HUES6 (cell line): ENCODE measurements around the gene NOTCH1.

Experiments used
- H3K27ac ChIP-seq: 2 replicates; pipeline ENCODE4 v1.7.0; 2013; ENCODE audit warnings: low read depth, mild to moderate bottlenecking, low read length, inconsistent platforms
- H3K27me3 ChIP-seq: 2 replicates; pipeline ENCODE4 v1.6.1; 2013; ENCODE audit warnings: low read length; ENCODE audit not compliant: control insufficient read depth, insufficient read depth
- H3K36me3 ChIP-seq: 2 replicates; pipeline ENCODE4 v1.6.1; 2013; ENCODE audit warnings: low read length; ENCODE audit not compliant: control insufficient read depth, insufficient read depth
- H3K4me1 ChIP-seq: 2 replicates; pipeline ENCODE4 v1.6.1; 2013; ENCODE audit warnings: low read length; ENCODE audit not compliant: control insufficient read depth, insufficient read depth
- H3K4me3 ChIP-seq: 2 replicates; pipeline ENCODE4 v1.5.1; 2013; ENCODE audit warnings: low read depth, low read length
- H3K9ac ChIP-seq: one replicate; pipeline ENCODE4 v1.6.1; 2013; ENCODE audit warnings: mild to moderate bottlenecking, low read length
- H3K9me3 ChIP-seq: 2 replicates; pipeline ENCODE4 v1.6.1; 2013; ENCODE audit warnings: low read depth, low read length; ENCODE audit not compliant: control insufficient read depth, insufficient read depth

The NOTCH1 gene

GRCh38 chr9:136482793-136483588, 62.9 kb downstream of the NOTCH1 start, which contains the start of gene SEC16A:
Gene SEC16A (minus strand): TSS chr9:136483040. CDS start chr9:136477615, 5,425 bp downstream.
- peaks cover 12% of the 10 kb centered on the region for H3K4me1 ChIP-seq
- no peaks in the 10 kb centered on the region for H3K9me3 ChIP-seq
- peak within 1 kb of the TSS; percentile 98 for H3K9ac ChIP-seq
- peaks cover 12% of the 10 kb centered on the region for H3K36me3 ChIP-seq
- peak within 1 kb of the TSS; percentile 94 for H3K4me3 ChIP-seq
- H3K27me3 ChIP-seq, result no peaks in the 10 kb centered on the region
- peak within 1 kb of the TSS; percentile 98 for H3K27ac ChIP-seq

DNA sequence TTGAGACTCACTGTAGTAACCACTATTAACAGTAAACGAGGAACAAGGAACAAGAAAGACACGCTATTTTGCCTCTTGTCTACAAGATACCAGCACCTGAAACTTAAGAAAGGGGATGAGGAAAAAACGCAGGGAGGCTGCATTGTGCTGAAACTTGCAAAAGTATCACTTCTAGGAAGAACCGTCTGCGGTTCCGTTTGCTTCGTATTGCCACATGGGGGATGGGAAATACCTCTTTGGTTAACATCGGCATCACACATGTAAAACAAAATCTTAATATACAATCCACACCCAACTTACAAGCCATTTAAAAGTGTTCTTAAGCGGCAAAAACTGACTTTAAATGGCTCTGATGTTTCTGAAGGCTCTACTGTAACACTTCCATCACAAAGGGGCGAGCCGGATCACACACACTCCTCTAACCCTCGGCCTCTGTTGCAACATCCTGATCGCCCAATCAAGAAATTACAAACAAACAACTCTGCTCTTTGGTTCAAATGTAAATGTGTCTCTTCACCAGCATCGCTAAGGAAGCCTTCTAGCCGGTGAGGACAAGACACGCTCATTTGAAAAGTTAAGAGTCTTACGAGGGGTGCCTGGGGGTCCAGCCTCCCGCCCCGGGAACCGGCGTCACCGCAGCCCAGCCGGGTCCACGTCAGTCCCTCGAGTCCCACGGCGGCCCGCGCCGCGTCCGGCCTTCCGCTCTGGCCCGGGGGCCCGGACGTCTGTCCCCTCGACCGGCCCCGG, 63.6 kb downstream of the NOTCH1 start:
- H3K4me1 ChIP-seq, result peaks cover 12% of the 10 kb centered on the region
- peak overlapping the region; percentile 93 for H3K9ac ChIP-seq
- peak overlapping the region; percentile 98 for H3K27ac ChIP-seq

GRCh38 chr9:136481558-136481957, 64.3 kb downstream of the NOTCH1 start:
- no peaks in the 10 kb centered on the region for H3K27me3 ChIP-seq
- H3K36me3 ChIP-seq, result peaks cover 26% of the 10 kb centered on the region
- H3K9me3 ChIP-seq, result no peaks in the 10 kb centered on the region
- H3K27ac ChIP-seq, result peak overlapping the region; percentile 98; the same call in 1 of the 2 replicates
- H3K4me3 ChIP-seq, result peak overlapping the region; percentile 94
- peaks cover 12% of the 10 kb centered on the region for H3K4me1 ChIP-seq
- peak overlapping the region; percentile 93 for H3K9ac ChIP-seq

More for the DNA sequence above, 63.6 kb downstream of the NOTCH1 start:
- H3K27me3 ChIP-seq, result no peaks in the 10 kb centered on the region
- peaks cover 20% of the 10 kb centered on the region for H3K36me3 ChIP-seq
- peak overlapping the region; percentile 94 for H3K4me3 ChIP-seq
- H3K9me3 ChIP-seq, result no peaks in the 10 kb centered on the region

DNA sequence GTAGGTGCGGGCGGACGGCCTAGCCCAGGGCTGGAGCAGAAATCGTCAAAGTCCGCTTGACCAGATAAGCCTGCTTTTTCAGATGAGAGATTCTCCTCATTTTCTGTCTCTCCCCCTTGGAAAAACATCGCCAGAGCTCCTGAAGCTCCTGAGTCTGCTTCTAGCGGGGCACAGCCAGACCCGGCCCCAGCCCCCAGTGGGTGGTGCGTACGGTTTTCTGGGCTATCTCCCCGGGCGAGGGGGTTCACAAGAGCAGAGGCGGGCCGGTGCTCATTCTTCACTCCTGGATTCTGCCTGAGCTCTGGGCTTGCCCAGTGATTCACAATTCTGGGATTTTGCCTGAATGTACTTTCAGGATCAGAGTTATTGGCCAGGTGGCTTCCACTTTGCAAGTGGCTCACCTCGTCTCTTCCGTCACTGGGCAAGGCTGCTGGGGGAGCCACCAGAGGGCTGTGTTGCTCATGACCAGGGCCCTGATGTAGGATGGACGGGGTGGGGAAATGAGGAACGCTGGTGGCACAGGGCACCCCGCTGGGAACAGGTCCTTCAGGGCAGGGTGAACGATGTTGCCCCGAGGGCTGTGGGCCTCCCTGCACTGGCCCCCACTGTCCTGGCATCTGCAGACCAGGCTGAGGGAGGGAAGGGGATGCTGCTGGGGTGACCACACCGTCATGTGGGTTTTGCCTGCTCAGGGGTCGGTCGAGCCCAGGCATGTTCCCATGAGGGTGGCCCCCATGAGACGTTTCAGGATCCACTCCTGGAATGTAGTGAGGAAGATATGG, 69.3 kb downstream of the NOTCH1 start:
- Histone ChIP-seq H3K27me3 (no peaks in the 10 kb centered on the region), H3K9ac (no peak overlapping the region), H3K36me3 (peaks cover 76% of the 10 kb centered on the region), H3K27ac (0 out of 2 replicates have a peak overlapping the region, but pooled peaks have one; percentile 3), H3K4me1 (peaks cover 3% of the 10 kb centered on the region), H3K4me3 (no peak overlapping the region), H3K9me3 (no peaks in the 10 kb centered on the region)

- H3K9ac ChIP-seq, result no peak overlapping the region
- H3K4me3 ChIP-seq, result no peak overlapping the region
- no peaks in the 10 kb centered on the region for H3K4me1 ChIP-seq
- no peaks in the 10 kb centered on the region for H3K27me3 ChIP-seq
- peaks cover 89% of the 10 kb centered on the region for H3K36me3 ChIP-seq
- H3K9me3 ChIP-seq, result no peaks in the 10 kb centered on the region
- H3K27ac ChIP-seq, result no peak overlapping the region
Observed at GRCh38 chr9:136474974-136475865, 70.6 kb downstream of the NOTCH1 start.

DNA sequence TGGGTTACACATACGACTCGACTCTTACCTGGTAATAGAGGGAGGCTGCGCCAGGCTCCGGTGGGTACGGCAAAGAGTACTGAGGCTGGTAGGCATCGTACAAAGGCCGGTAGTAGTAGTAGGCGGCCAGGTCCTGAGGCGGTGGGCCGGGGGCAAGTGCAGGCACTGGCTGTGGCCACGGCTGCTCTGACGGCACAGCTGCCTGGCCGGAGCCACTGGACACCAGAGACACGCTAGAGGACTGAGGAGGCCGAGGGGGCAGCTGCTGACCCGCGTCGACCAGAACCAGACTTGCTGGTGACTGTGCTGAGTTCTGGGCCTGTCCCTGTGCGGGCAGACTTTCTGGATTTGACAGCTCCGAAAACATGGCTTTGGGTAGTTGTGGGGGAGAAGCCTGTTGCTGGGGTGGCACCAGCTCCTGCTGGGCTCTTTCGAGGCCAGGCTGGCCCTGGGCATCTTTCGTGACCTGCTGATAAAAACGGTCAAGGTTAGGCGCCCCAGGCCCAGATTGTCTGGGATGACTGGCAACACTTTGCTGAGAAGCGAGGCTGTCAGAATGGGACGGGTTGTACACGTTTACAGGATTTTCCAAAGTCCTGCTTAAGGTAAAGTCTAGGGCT, 71.7 kb downstream of the NOTCH1 start:
- Histone ChIP-seq H3K36me3 (peaks cover 92% of the 10 kb centered on the region), H3K4me1 (no peaks in the 10 kb centered on the region), H3K27ac (no peak overlapping the region), H3K9me3 (no peaks in the 10 kb centered on the region), H3K4me3 (no peak overlapping the region), H3K27me3 (no peaks in the 10 kb centered on the region), H3K9ac (no peak overlapping the region)

DNA sequence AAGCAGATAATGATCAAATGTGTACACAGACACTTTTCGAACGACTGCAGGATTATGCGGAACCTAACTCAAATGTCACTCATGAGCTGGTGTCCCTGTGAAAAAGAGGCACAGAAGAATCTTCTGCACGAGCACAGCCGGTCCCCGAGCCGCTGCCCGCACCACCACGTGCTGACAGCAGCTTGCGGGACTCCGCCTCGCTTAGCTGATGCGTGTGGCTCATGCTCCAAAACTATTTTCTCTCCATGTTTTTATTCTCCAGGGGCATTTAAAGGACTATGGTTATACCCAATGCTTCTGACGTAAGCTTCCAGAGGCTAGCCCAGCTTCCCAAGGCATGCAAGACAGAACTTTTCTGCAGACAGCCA, 72.5 kb downstream of the NOTCH1 start:
- H3K27ac ChIP-seq, result no peak overlapping the region
- H3K9me3 ChIP-seq, result no peaks in the 10 kb centered on the region
- no peaks in the 10 kb centered on the region for H3K27me3 ChIP-seq
- no peak overlapping the region for H3K9ac ChIP-seq
- H3K4me1 ChIP-seq, result no peaks in the 10 kb centered on the region
- peaks cover 98% of the 10 kb centered on the region for H3K36me3 ChIP-seq
- no peak overlapping the region for H3K4me3 ChIP-seq

DNA sequence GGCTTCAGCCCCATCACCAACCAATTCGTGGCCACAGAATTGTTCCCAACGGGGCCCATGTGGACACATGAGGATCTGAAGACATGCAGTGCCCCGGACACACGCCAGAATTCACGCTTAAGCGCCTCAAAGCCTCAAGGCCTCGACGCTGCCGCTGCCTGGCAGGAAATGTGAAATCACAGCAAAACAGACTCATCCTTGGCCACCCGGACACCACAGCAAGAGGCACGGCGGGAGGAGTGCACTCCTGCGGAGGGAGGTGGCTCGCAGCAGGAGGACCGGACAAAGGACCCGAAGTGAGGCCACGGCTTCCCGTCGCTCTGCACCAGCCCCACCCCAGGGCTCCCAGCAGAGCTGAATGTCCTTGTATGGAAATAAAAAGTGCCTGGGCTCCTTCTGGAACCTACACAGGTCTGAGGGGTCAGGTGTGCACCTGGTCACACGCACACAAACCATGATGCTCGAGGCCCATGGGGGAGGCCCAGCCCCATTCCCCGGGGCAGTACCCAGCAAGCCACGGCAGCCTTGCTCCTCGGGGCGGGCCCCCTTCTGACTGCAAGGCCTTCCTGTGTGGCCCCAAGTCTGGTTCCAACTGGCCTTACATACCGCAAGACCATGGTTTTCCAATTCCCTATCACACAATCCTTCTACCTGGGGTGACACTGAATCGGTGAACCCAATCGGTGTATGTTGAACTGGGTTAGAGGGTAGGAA, 73.1 kb downstream of the NOTCH1 start:
- H3K27me3 ChIP-seq, result no peaks in the 10 kb centered on the region
- H3K36me3 ChIP-seq, result peaks cover 100% of the 10 kb centered on the region
- H3K27ac ChIP-seq, result no peak overlapping the region
- no peaks in the 10 kb centered on the region for H3K4me1 ChIP-seq
- no peak overlapping the region for H3K9ac ChIP-seq
- no peaks in the 10 kb centered on the region for H3K9me3 ChIP-seq
- H3K4me3 ChIP-seq, result no peak overlapping the region

- Histone ChIP-seq H3K4me3 (no peak overlapping the region), H3K36me3 (peaks cover 100% of the 10 kb centered on the region), H3K27ac (no peak overlapping the region), H3K9ac (peak overlapping the region; percentile 7), H3K4me1 (no peaks in the 10 kb centered on the region), H3K27me3 (no peaks in the 10 kb centered on the region), H3K9me3 (no peaks in the 10 kb centered on the region)
Observed at GRCh38 chr9:136471802-136472487, 73.9 kb downstream of the NOTCH1 start.
